HEK293 (cell line): ENCODE results near the gene POLDIP2.

Experiments
- ELK4 ChIP-seq: IDR thresholded peaks from 2 replicates; pipeline ENCODE4 v1.6.1; 2011; ENCODE audit warnings: mild to moderate bottlenecking, low read depth, low read length, borderline replicate concordance
- GFI1B ChIP-seq: fragments of 450-650 bp; formaldehyde crosslinking; IDR thresholded peaks from 2 replicates; pipeline ENCODE4 v1.5.1; 2016; ENCODE audit warnings: missing biosample characterization, missing genetic modification characterization
- GLIS1 ChIP-seq: fragments of 450-650 bp; formaldehyde crosslinking; IDR thresholded peaks from 2 replicates; pipeline ENCODE4 v1.5.1; 2016; ENCODE audit warnings: missing biosample characterization, missing genetic modification characterization
- HOXD13 ChIP-seq: sonication (generic); formaldehyde crosslinking; IDR thresholded peaks from 2 replicates; pipeline ENCODE4 v1.8.0; 2022; ENCODE audit warnings: missing genetic modification reagents, borderline replicate concordance
- IKZF3 ChIP-seq: fragments of 450-650 bp; IDR thresholded peaks from 2 replicates; pipeline ENCODE4 v1.5.0; 2018; ENCODE audit warnings: missing biosample characterization, mild to moderate bottlenecking, missing genetic modification characterization, moderate library complexity
- KLF1 ChIP-seq: fragments of 450-650 bp; formaldehyde crosslinking; IDR thresholded peaks from 2 replicates; pipeline ENCODE4 v1.5.1; 2016; ENCODE audit warnings: missing biosample characterization, missing genetic modification characterization
- KLF16 ChIP-seq: fragments of 450-650 bp; formaldehyde crosslinking; IDR thresholded peaks from 2 replicates; pipeline ENCODE4 v1.5.1; 2017; ENCODE audit warnings: missing biosample characterization, missing genetic modification characterization
- KLF8 ChIP-seq: fragments of 450-650 bp; formaldehyde crosslinking; IDR thresholded peaks from 2 replicates; pipeline ENCODE4 v1.5.1; 2016; ENCODE audit warnings: missing biosample characterization, missing genetic modification characterization
- REPIN1 ChIP-seq: fragments of 450-650 bp; formaldehyde crosslinking; IDR thresholded peaks from 2 replicates; pipeline ENCODE4 v1.5.1; 2017; ENCODE audit warnings: missing biosample characterization, missing genetic modification characterization, low read depth
- REST ChIP-seq: fragments of 450-650 bp; formaldehyde crosslinking; IDR thresholded peaks from 2 replicates; pipeline ENCODE4 v1.5.1; 2016; ENCODE audit warnings: missing biosample characterization, missing genetic modification characterization
- SP3 ChIP-seq: fragments of 450-650 bp; formaldehyde crosslinking; IDR thresholded peaks from 2 replicates; pipeline ENCODE4 v1.5.1; 2016; ENCODE audit warnings: missing biosample characterization, missing genetic modification characterization
- ZBTB1 ChIP-seq: fragments of 450-650 bp; formaldehyde crosslinking; IDR thresholded peaks from 2 replicates; pipeline ENCODE4 v1.5.1; 2016; ENCODE audit warnings: missing biosample characterization, missing genetic modification characterization
- ZBTB11 ChIP-seq: fragments of 450-650 bp; formaldehyde crosslinking; conservative IDR thresholded peaks from 2 replicates; pipeline ENCODE4 v1.5.1; 2016; ENCODE audit warnings: low read depth, missing biosample characterization, missing genetic modification characterization
- ZBTB26 ChIP-seq: fragments of 450-650 bp; formaldehyde crosslinking; optimal IDR thresholded peaks from 2 replicates; pipeline ENCODE3; 2016; ENCODE audit warnings: missing biosample characterization, mild to moderate bottlenecking, missing genetic modification characterization
- ZNF114 ChIP-seq: fragments of 450-650 bp; formaldehyde crosslinking; IDR thresholded peaks from 2 replicates; pipeline ENCODE4 v1.5.0; 2017; ENCODE audit warnings: missing biosample characterization, missing genetic modification characterization
- ZNF121 ChIP-seq: fragments of 450-650 bp; formaldehyde crosslinking; IDR thresholded peaks from 2 replicates; pipeline ENCODE4 v1.5.1; 2016; ENCODE audit warnings: missing biosample characterization, missing genetic modification characterization
- ZNF133 ChIP-seq: fragments of 450-650 bp; formaldehyde crosslinking; IDR thresholded peaks from 2 replicates; pipeline ENCODE4 v1.5.1; 2016; ENCODE audit warnings: missing biosample characterization, missing genetic modification characterization
- ZNF157 ChIP-seq: fragments of 450-650 bp; formaldehyde crosslinking; IDR thresholded peaks from 2 replicates; pipeline ENCODE4 v1.5.1; 2016; ENCODE audit warnings: missing biosample characterization, missing genetic modification characterization
- ZNF169 ChIP-seq: fragments of 450-650 bp; formaldehyde crosslinking; IDR thresholded peaks from 2 replicates; pipeline ENCODE4 v1.5.1; 2016; ENCODE audit warnings: missing biosample characterization, missing genetic modification characterization
- ZNF174 ChIP-seq: fragments of 450-650 bp; formaldehyde crosslinking; IDR thresholded peaks from 2 replicates; pipeline ENCODE4 v1.5.0; 2017; ENCODE audit warnings: missing biosample characterization, mild to moderate bottlenecking, missing genetic modification characterization
- ZNF24 ChIP-seq: fragments of 450-650 bp; formaldehyde crosslinking; IDR thresholded peaks from 2 replicates; pipeline ENCODE4 v1.5.1; 2016; ENCODE audit warnings: missing biosample characterization, missing genetic modification characterization
- ZNF266 ChIP-seq: fragments of 450-650 bp; formaldehyde crosslinking; IDR thresholded peaks from 2 replicates; pipeline ENCODE4 v1.5.1; 2016; ENCODE audit warnings: missing biosample characterization, missing genetic modification characterization, low read depth
- ZNF302 ChIP-seq: fragments of 450-650 bp; formaldehyde crosslinking; IDR thresholded peaks from 2 replicates; pipeline ENCODE4 v1.5.1; 2016; ENCODE audit warnings: missing biosample characterization, missing genetic modification characterization, low read depth
- ZNF404 ChIP-seq: fragments of 450-650 bp; formaldehyde crosslinking; IDR thresholded peaks from 2 replicates; pipeline ENCODE4 v1.5.1; 2017; ENCODE audit warnings: missing biosample characterization, missing genetic modification characterization
- ZNF433 ChIP-seq: fragments of 450-650 bp; formaldehyde crosslinking; IDR thresholded peaks from 2 replicates; pipeline ENCODE4 v1.5.1; 2016; ENCODE audit warnings: missing biosample characterization, missing genetic modification characterization, low read depth
- ZNF473 ChIP-seq: fragments of 450-650 bp; formaldehyde crosslinking; IDR thresholded peaks from 2 replicates; pipeline ENCODE4 v1.5.1; 2017; ENCODE audit warnings: missing biosample characterization, missing genetic modification characterization
- ZNF521 ChIP-seq: fragments of 450-650 bp; formaldehyde crosslinking; IDR thresholded peaks from 2 replicates; pipeline ENCODE4 v1.5.1; 2017; ENCODE audit warnings: missing biosample characterization, mild to moderate bottlenecking, missing genetic modification characterization
- ZNF585B ChIP-seq: fragments of 450-650 bp; formaldehyde crosslinking; IDR thresholded peaks from 2 replicates; pipeline ENCODE4 v1.5.1; 2016; ENCODE audit warnings: missing biosample characterization, missing genetic modification characterization
- ZNF596 ChIP-seq: fragments of 450-650 bp; IDR thresholded peaks from 2 replicates; pipeline ENCODE4 v1.5.0; 2018; ENCODE audit warnings: missing biosample characterization, mild to moderate bottlenecking, missing genetic modification characterization, moderate library complexity
- ZNF623 ChIP-seq: fragments of 450-650 bp; formaldehyde crosslinking; IDR thresholded peaks from 2 replicates; pipeline ENCODE4 v1.5.1; 2016; ENCODE audit warnings: missing biosample characterization, missing genetic modification characterization
- ZNF664 ChIP-seq: fragments of 450-650 bp; formaldehyde crosslinking; IDR thresholded peaks from 2 replicates; pipeline ENCODE4 v1.5.1; 2016; ENCODE audit warnings: missing biosample characterization, missing genetic modification characterization
- ZNF785 ChIP-seq: fragments of 450-650 bp; formaldehyde crosslinking; IDR thresholded peaks from 2 replicates; pipeline ENCODE4 v1.5.1; 2016; ENCODE audit warnings: missing biosample characterization, missing genetic modification characterization
- ZNF791 ChIP-seq: fragments of 450-650 bp; formaldehyde crosslinking; IDR thresholded peaks from 2 replicates; pipeline ENCODE4 v1.5.1; 2016; ENCODE audit warnings: missing biosample characterization, missing genetic modification characterization

The POLDIP2 gene

GRCh38 chr17:28357061-28357900 lies at the start of gene POLDIP2 (continued):
- TF ChIP-seq IKZF3 (tag by site-specific recombination), result no peak
- no peak for TF ChIP-seq ZNF157
- TF ChIP-seq ZNF169 (tag by site-specific recombination), result peak; percentile 65; the same call in 1 of the 2 replicates
- TF ChIP-seq ZNF623 (tag by site-specific recombination), result peak; percentile 25; the same call in 1 of the 2 replicates
- peak; percentile 85 for TF ChIP-seq KLF8 (tag by site-specific recombination)
- TF ChIP-seq REST (tag by site-specific recombination), result no peak
- TF ChIP-seq ZBTB11 (tag by site-specific recombination), result peak; percentile 99
- peak; percentile 86 for TF ChIP-seq SP3 (tag by site-specific recombination)
- TF ChIP-seq ZNF596 (tag by site-specific recombination), result peak; percentile 19; the same call in 1 of the 2 replicates
- TF ChIP-seq ZNF174 (tag by site-specific recombination), result 0 out of 2 replicates have a peak, but pooled peaks have one; percentile 26
- TF ChIP-seq ZBTB1, result peak; percentile 29; the same call in 1 of the 2 replicates
- peak; percentile 53 for TF ChIP-seq ZBTB26 (tag by site-specific recombination)
- TF ChIP-seq ZNF121 (tag by site-specific recombination), result 0 out of 2 replicates have a peak, but pooled peaks have one; percentile 19
- TF ChIP-seq ZNF664 (tag by site-specific recombination), result no peak
- TF ChIP-seq ZNF791 (tag by site-specific recombination), result no peak
- no peak for TF ChIP-seq ZNF404 (tag by site-specific recombination)
- TF ChIP-seq ZNF266, result no peak
- peak; percentile 78 for TF ChIP-seq ZNF24 (tag by site-specific recombination)
- no peak for TF ChIP-seq ZNF473 (tag by site-specific recombination)
- TF ChIP-seq GFI1B (tag by site-specific recombination), result no peak
- no peak for TF ChIP-seq GLIS1 (tag by site-specific recombination)
- no peak for TF ChIP-seq ZNF433 (tag by site-specific recombination)
- TF ChIP-seq REPIN1 (tag by site-specific recombination), result no peak
- TF ChIP-seq ZNF785 (tag by site-specific recombination), result no peak
- peak; percentile 64 for TF ChIP-seq KLF16 (tag by site-specific recombination)
- no peak for TF ChIP-seq ZNF585B (tag by site-specific recombination)
- no peak for TF ChIP-seq ZNF133 (tag by site-specific recombination)
- no peak for TF ChIP-seq ZNF114
- TF ChIP-seq KLF1, result 0 out of 2 replicates have a peak, but pooled peaks have one; percentile 45
- no peak for TF ChIP-seq ZNF521 (tag by site-specific recombination)
- no peak for TF ChIP-seq HOXD13 (CRISPR knock-in tag)
- no peak for TF ChIP-seq ZNF302 (tag by site-specific recombination)
- TF ChIP-seq ELK4, result peak; percentile 82; the same call in 1 of the 2 replicates
